ENCODE data around the gene KRT4.

The KRT4 gene

GRCh38 chr12:52788876-52789636 lies 24.9 kb downstream of the KRT4 start:
- ChIA-PET CTCF (interaction anchor here (0.6 kb wide), 1 partner anchor 101 kb away, joined by 5 read pairs; no protein-coding TSS in a partner anchor), POLR2A (no interaction called here)
- DNase-seq (ENCODE audit: extremely low spot score), result no peak
- TF ChIP-seq FOXM1 (IDR thresholded peaks at IDR 0.05; ENCODE audit: borderline replicate concordance) (no peak), LEF1 (IDR thresholded peaks at IDR 0.05; ENCODE audit: borderline replicate concordance) (no peak), ELF4 (IDR thresholded peaks at IDR 0.05) (no peak), BHLHE40 (IDR thresholded peaks at IDR 0.05; ENCODE audit: borderline replicate concordance) (no peak), L3MBTL2 (conservative IDR thresholded peaks at IDR 0.05) (no peak), TARDBP (IDR thresholded peaks at IDR 0.05) (no peak), SUZ12 (IDR thresholded peaks at IDR 0.05) (no peak), CTBP1 (IDR thresholded peaks at IDR 0.05; ENCODE audit: borderline replicate concordance) (no peak), FOXA1 (IDR thresholded peaks at IDR 0.05) (no peak), FOXK2 (IDR thresholded peaks at IDR 0.05) (no peak), NFRKB (IDR thresholded peaks at IDR 0.05) (no peak), SP1 (IDR thresholded peaks at IDR 0.05) (no peak), HDGF (IDR thresholded peaks at IDR 0.05; ENCODE audit: borderline replicate concordance) (no peak), ZNF384 (IDR thresholded peaks at IDR 0.05) (no peak), PKNOX1 (IDR thresholded peaks at IDR 0.05) (no peak), ARNT (IDR thresholded peaks at IDR 0.05) (no peak)

GRCh38 chr12:52788192-52788875 lies 25.6 kb downstream of the KRT4 start:
- ChIA-PET POLR2A (no interaction called here), CTCF (interaction anchor here (0.6 kb wide), 1 partner anchor 101 kb away, joined by 5 read pairs; no protein-coding TSS in a partner anchor)
- TF ChIP-seq PKNOX1 (IDR thresholded peaks at IDR 0.05) (no peak), ARNT (IDR thresholded peaks at IDR 0.05) (no peak), LEF1 (IDR thresholded peaks at IDR 0.05; ENCODE audit: borderline replicate concordance) (no peak), L3MBTL2 (conservative IDR thresholded peaks at IDR 0.05) (no peak), HDGF (IDR thresholded peaks at IDR 0.05; ENCODE audit: borderline replicate concordance) (no peak), SUZ12 (IDR thresholded peaks at IDR 0.05) (no peak), TARDBP (IDR thresholded peaks at IDR 0.05) (no peak)
- no peak for DNase-seq (ENCODE audit: extremely low spot score)

- POLR2A ChIA-PET, result no interaction called here
- no peak for DNase-seq (ENCODE audit: extremely low spot score)
- CTCF ChIA-PET, result interaction anchor here (0.6 to 0.8 kb wide), 2 partner anchors 83 to 656 kb away, joined by 3 read pairs; no protein-coding TSS in a partner anchor
- no peak for TF ChIP-seq FOXA1 (IDR thresholded peaks at IDR 0.05)
- TF ChIP-seq FOXM1 (IDR thresholded peaks at IDR 0.05; ENCODE audit: borderline replicate concordance), result no peak
- TF ChIP-seq SP1 (IDR thresholded peaks at IDR 0.05), result no peak
- no peak for TF ChIP-seq PKNOX1 (IDR thresholded peaks at IDR 0.05)
- no peak for TF ChIP-seq FOXK2 (IDR thresholded peaks at IDR 0.05)
- TF ChIP-seq SUZ12 (IDR thresholded peaks at IDR 0.05), result no peak
- no peak for TF ChIP-seq TARDBP (IDR thresholded peaks at IDR 0.05)
- TF ChIP-seq BHLHE40 (IDR thresholded peaks at IDR 0.05; ENCODE audit: borderline replicate concordance), result no peak
- TF ChIP-seq ELF4 (IDR thresholded peaks at IDR 0.05), result no peak
- TF ChIP-seq HDGF (IDR thresholded peaks at IDR 0.05; ENCODE audit: borderline replicate concordance), result no peak
- TF ChIP-seq LEF1 (IDR thresholded peaks at IDR 0.05; ENCODE audit: borderline replicate concordance), result no peak
Observed at GRCh38 chr12:52787324-52788191, 26.4 kb downstream of the KRT4 start.

GRCh38 chr12:52784909-52785308 lies 29.0 kb downstream of the KRT4 start:
- no peak for TF ChIP-seq TARDBP (IDR thresholded peaks at IDR 0.05)
- no peak for TF ChIP-seq NFRKB (IDR thresholded peaks at IDR 0.05)
- TF ChIP-seq BHLHE40 (IDR thresholded peaks at IDR 0.05; ENCODE audit: borderline replicate concordance), result no peak
- TF ChIP-seq ELF4 (IDR thresholded peaks at IDR 0.05), result no peak
- TF ChIP-seq CTBP1 (IDR thresholded peaks at IDR 0.05; ENCODE audit: borderline replicate concordance), result no peak
- TF ChIP-seq PKNOX1 (IDR thresholded peaks at IDR 0.05), result no peak
- TF ChIP-seq FOXK2 (IDR thresholded peaks at IDR 0.05), result no peak
- TF ChIP-seq HDGF (IDR thresholded peaks at IDR 0.05; ENCODE audit: borderline replicate concordance), result no peak
- no peak for TF ChIP-seq FOXM1 (IDR thresholded peaks at IDR 0.05; ENCODE audit: borderline replicate concordance)
- no peak for TF ChIP-seq L3MBTL2 (conservative IDR thresholded peaks at IDR 0.05)
- no peak for TF ChIP-seq LEF1 (IDR thresholded peaks at IDR 0.05; ENCODE audit: borderline replicate concordance)
- TF ChIP-seq ARNT (IDR thresholded peaks at IDR 0.05), result no peak
- no peak for TF ChIP-seq SP1 (IDR thresholded peaks at IDR 0.05)
- no peak for TF ChIP-seq ZNF384 (IDR thresholded peaks at IDR 0.05)
- TF ChIP-seq FOXA1 (IDR thresholded peaks at IDR 0.05), result no peak
- DNase-seq (ENCODE audit: extremely low spot score), result no peak
- POLR2A ChIA-PET, result no interaction called here
- CTCF ChIA-PET, result no interaction called here

Measured in HEK293T (cell line).